ENCODE results near the gene TUBGCP6.

DNA sequence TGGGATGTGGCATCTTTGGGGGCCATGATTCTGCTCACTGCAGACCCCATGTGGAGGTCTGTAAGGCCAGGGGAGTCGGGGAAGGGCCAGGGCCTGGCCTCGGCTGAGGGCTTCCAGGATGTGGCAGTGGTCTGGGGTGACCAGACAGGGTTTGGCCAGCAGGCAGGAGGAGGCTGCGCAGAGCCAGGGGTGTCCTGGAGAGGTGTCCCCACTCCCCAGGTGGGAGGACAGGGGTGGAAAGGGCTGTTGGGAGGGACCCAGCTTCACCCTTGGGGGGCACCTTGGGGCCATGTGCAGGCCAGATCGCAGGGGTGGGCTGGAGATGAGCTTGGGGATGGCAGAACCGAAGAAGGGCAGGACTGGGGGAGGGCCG lies 70.9 kb downstream of the TUBGCP6 start:
- TF ChIP-seq, protein P1, sequence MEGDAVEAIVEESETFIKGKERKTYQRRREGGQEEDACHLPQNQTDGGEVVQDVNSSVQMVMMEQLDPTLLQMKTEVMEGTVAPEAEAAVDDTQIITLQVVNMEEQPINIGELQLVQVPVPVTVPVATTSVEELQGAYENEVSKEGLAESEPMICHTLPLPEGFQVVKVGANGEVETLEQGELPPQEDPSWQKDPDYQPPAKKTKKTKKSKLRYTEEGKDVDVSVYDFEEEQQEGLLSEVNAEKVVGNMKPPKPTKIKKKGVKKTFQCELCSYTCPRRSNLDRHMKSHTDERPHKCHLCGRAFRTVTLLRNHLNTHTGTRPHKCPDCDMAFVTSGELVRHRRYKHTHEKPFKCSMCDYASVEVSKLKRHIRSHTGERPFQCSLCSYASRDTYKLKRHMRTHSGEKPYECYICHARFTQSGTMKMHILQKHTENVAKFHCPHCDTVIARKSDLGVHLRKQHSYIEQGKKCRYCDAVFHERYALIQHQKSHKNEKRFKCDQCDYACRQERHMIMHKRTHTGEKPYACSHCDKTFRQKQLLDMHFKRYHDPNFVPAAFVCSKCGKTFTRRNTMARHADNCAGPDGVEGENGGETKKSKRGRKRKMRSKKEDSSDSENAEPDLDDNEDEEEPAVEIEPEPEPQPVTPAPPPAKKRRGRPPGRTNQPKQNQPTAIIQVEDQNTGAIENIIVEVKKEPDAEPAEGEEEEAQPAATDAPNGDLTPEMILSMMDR (IDR thresholded peaks at IDR 0.05), result no peak
- TF ChIP-seq POLR2A (IDR thresholded peaks at IDR 0.05), result no peak

Data from esophagus squamous epithelium (tissue), 4 donors.